DMS153 (cell line): Measurements from ENCODE around the gene RAB6B.
"Not testable (repeated sequence)": the region's sequence is repeated elsewhere in the genome, so short reads cannot be mapped to it uniquely, and the experiment has no call there.

Experiments
- DNase-seq: peaks from one replicate; lab custom pipeline; 2025; lab: John Stamatoyannopoulos, UW

Gene RAB6B

DNA sequence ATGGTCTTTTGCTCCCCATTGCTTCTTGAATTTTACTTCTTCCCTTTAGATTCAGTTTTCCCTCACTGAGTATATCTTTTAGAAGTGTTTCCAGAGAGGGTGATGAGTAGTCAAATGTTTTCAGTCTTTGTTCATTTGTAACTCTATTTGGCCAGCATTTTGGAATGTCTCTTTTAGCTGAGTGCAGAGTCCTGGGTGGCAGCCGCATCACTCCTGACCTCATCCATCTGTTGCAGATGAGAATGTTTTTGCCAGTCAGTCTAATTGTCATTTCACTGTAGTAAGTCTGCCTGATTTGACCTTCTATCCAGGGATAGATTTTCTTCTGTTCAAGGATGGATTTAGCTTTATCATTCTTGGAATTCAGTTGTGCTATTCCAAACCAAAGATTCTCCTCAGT lies 82.8 kb downstream of the RAB6B start:
- DNase-seq: no peak

DNA sequence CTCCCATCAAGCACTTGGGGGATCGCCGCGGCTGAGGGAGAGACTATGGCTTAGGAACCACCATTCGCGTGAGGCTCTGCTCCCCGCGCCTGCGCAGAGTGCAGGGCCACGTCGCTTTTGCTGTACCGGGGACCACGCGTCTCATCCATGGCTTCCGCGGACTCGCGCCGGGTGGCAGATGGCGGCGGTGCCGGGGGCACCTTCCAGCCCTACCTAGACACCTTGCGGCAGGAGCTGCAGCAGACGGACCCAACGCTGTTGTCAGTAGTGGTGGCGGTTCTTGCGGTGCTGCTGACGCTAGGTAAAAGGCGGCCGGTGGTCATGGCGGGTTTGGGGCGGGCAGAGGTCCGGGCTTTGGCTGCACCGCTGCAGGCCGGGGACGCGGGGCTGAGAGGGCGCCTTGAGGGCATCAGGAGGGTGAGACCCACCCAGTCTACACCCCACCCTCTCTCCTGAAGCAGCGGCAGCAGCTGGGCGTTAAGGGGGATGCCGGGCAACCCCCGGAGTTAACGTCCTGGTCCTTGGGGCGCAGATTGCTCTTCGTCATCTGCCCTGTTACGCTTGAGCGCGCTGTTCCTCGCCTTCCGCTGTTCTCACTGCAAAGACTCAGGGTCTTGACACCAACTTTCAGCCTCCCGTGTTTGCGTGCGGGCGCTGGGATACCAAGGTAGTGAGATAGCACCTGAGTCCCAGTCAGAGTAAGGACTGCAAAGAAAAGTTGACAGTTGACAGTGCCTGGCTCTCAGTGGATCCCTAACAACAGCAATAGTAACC lies 89.8 kb downstream of the RAB6B start, which contains the start of gene SRPRB:
Gene SRPRB (plus strand): TSS at position 114 of the 774 bp plus-strand sequence. CDS start 34 bp downstream, at position 148.
- DNase-seq: peak; percentile 85

- no peak for DNase-seq
Measured at GRCh38 chr3:133805384-133805701, 90.3 kb downstream of the RAB6B start.

DNA sequence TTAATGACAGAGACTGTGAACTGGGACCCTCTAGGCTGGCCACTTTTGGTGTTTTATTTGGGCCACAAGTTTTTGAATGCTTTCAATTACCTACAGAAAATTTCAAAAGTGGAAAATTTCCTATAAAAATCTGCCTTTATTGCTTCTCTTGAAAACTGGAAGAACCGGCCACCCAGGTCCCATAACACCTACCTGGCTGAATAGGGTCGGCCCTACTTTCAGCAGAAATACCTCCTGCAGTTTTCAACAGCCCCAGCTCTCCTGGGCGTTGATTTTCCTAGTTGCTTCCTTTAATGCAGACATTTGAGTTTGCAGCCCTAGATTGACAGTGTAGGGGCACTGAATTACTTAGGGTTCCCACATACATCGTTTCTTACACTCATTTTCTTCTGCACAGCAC lies 90.8 kb downstream of the RAB6B start:
- no peak for DNase-seq

DNA sequence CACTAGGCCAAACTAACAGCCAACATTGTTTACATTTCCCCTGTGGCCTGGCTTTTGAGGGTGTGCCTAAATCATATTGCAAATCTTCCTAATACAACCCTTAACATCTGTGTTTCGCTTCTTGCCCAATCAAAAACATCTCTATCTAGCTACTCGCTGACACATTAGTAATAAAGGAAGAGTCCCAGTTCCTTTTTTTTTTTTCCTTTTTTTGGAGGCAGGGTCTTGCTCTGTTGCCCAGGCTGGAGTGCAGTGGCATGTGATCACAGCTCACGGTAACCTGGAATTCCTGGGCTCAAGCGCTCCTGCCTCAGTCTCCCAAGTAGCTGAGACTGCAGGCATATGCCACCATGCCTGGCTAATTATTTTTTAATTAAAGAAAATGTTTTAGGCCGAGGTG lies 92.2 kb downstream of the RAB6B start:
- DNase-seq: no peak

- DNase-seq: no peak
Measured at GRCh38 chr3:133799794-133800585, 95.7 kb downstream of the RAB6B start.

DNA sequence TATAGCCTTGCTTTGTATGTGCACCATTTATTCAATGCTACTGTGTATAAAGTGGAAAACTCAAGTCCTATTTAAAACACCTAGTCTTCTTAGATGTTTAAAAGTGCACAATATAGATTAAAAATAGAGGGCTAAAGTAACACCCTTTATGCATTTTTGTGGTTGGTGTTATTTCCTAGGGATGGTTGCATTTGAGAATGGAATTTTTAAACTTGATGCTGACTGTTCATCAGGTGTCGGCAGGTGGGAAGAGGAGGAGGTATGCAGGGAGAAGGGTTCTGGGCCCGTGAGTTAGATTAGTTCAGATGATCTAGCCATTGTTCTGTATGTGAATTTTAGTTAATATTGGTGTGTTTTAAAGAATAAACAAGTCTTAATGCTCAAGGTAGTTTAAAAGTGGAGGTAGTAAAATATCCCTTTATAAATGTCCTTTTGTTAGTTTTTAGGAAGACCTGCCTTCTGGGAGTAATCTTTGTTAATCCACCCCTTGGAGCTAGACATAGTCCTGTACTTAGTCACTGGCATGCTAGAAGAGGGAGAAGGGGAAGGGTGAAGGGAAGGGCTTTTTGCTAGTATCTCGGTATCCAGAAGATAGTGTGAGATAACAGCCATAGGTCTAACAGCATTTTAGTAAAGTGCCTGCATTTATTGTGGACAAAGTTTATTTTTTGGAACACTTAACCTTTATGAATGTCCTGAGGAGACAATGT lies 98.1 kb downstream of the RAB6B start:
- no peak for DNase-seq

DNA sequence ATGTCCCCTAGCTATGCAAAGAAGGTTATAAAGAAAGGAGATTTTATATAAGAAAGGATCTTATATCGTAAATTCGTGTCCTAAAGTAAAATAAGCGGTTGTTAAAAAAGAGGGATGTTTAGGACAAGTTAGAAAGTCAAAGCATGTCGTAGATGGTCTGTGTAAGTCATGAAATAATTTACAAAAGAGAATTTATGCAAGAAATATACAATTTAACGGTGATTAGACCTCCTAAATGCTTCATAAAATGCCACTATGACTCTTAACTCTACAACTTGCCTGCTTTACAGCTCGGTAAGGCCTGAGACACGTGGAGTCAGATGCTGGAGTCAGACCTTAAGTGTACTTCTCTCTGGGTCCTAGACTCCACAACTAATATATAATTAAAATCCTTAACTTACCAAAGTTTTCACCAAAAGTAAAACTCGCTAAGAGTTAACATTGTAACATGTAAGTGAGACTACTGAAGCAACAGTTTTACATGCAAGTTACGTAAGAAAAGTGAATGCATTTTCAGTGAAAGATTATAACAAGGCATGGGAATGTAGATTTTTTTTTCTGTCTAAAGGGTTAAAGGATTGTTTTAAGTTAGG lies 103.4 kb downstream of the RAB6B start:
- DNase-seq: no peak

- DNase-seq: no peak
Measured at GRCh38 chr3:133788024-133788423, 107.7 kb downstream of the RAB6B start.

DNA sequence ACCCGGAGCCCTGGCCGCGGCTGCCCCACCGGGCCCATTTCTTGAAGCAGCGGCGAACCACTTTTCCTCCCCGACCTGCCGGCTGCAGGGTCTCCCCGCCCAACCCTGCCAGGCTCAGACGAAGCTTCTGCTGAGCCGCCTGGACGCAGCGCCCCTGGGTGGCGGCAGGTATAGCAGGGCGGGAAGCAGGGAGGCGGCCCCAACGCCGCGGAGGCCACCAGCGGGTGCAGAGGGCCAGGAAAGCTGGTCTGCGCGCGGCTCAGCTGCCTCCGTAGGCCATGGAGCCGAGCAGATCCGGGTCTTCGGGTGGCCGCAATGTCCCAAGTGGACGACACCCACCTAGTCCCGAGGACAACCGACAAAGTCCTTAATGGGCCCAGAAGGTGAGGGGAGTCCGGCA lies 111.9 kb downstream of the RAB6B start:
- DNase-seq: no peak

DNA sequence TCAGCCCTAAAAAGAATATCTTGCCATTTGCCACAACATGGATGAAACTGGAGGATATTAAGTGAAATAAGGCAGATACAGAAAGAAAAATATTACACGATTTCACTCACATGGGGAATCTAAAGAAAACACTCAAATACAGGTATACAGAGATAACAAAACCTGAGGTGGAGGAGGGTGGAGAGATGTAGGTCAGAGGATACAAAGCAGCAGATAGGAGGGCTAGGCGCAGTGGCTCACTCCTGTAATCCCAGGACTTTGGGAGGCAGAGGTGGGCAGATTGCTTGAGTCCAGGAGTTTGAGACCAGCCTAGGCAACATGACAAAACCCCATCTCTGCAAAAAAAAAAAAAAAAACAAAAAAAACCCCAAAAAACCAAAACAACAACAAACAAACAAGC lies 113.2 kb downstream of the RAB6B start:
- DNase-seq: no peak

GRCh38 chr3:133781570-133781969 lies 114.1 kb downstream of the RAB6B start:
- DNase-seq: no peak

- not testable (repeated sequence) for DNase-seq
Measured at GRCh38 chr3:133780756-133781155, 114.9 kb downstream of the RAB6B start.

GRCh38 chr3:133779626-133780203 lies 116.0 kb downstream of the RAB6B start:
- no peak for DNase-seq

- no peak for DNase-seq
Measured at GRCh38 chr3:133777807-133778568, 117.7 kb downstream of the RAB6B start.

- DNase-seq: no peak
Measured at GRCh38 chr3:133776794-133777438, 118.8 kb downstream of the RAB6B start.

DNA sequence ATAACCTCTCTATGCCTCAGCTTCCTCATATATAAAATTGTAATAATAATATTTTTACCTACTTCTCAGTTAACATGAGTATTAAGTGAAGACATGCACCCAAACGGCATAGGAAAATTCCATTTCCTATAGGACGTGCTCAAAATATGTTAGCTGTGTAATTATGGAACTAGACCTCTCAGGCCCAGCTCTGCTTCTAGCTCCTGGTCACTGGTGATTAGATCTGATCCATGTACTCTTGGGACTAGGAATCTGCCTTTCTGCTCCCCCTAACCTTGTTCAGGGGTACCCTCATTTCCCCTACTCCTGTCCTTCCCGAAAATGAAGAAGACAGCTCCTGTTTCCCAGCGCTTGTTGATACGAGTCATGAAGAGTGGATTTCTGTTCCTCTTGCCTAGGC lies 119.8 kb downstream of the RAB6B start:
- DNase-seq: no peak

DNA sequence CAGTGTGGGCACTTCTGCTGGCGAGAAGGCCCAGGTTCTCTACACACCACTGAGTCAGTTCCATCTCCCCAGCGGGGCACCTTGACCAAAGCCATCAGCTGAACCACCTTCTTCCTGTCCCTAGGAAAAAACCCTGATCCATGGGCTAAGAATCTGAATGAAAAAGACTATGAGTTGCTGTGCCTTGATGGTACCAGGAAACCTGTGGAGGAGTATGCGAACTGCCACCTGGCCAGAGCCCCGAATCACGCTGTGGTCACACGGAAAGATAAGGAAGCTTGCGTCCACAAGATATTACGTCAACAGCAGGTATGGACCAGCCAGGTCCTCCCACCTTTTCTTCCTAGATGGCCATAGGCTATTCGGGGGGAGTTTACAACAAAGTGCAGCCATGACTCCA lies 120.4 kb downstream of the RAB6B start:
- DNase-seq: no peak
